IMR-90 (cell line): ENCODE data around the gene MARF1. TPM values are rescaled to one million over a fixed set of nuclear protein-coding genes. Genes with fewer than 3 reads are reported as not detected.

Experiments
- ATAC-seq: fragments of 200-7000 bp; cut with Tn5 transposase; 2 replicates; pipeline ENCODE4 v1.9.1; 2020; ENCODE audit warnings: low read depth, mild to moderate bottlenecking, moderate library complexity
- BruUV-seq: library from RNA; stranded (reverse); fragments of 400-500 nt; replicated peaks from 2 replicates; lab custom pipeline; 2021; lab: Mats Ljungman, UMichigan
- CTCF ChIA-PET: fragments of 300-600 bp; formaldehyde crosslinking; extraction: SDS; loops from one replicate; lab custom pipeline; 2021; ENCODE audit warnings: antibody characterized with exemption; lab: Yijun Ruan, JAX
- POLR2A ChIA-PET: fragments of 300-600 bp; sonication (Branson Sonifier 250); formaldehyde crosslinking; loops from one replicate; lab custom pipeline; 2022; ENCODE audit warnings: antibody characterized with exemption; ENCODE audit not compliant: unreplicated experiment; lab: Charles Lee
- DNase-seq: peaks from one replicate; pipeline ENCODE4 v3.0.0; 2013
- H2AFZ ChIP-seq: replicated peaks from 2 replicates; pipeline ENCODE3; 2013; ENCODE audit warnings: low read length, mild to moderate bottlenecking; ENCODE audit not compliant: poor library complexity
- H2AK5ac ChIP-seq: 2 replicates; pipeline ENCODE4 v1.6.1; 2013; ENCODE audit warnings: low read depth, low read length, inconsistent platforms
- H2AK9ac ChIP-seq: replicated peaks from 2 replicates; pipeline ENCODE3; 2013; ENCODE audit warnings: mild to moderate bottlenecking, low read depth, low read length, moderate library complexity; ENCODE audit not compliant: poor library complexity
- H2BK120ac ChIP-seq: 2 replicates; pipeline ENCODE4 v1.6.1; 2013; ENCODE audit warnings: low read depth, low read length, inconsistent platforms
- H2BK15ac ChIP-seq: 3 replicates; pipeline ENCODE4 v1.6.1; 2013; ENCODE audit warnings: low read depth, low read length, inconsistent platforms
- H2BK20ac ChIP-seq: 2 replicates; pipeline ENCODE4 v1.6.1; 2013; ENCODE audit warnings: low read depth, mild to moderate bottlenecking, inconsistent platforms, low read length, moderate library complexity
- H2BK5ac ChIP-seq: 2 replicates; pipeline ENCODE4 v1.6.1; 2013; ENCODE audit warnings: mild to moderate bottlenecking, low read depth, low read length, inconsistent platforms; ENCODE audit not compliant: poor library complexity, severe bottlenecking
- H3K14ac ChIP-seq: replicated peaks from 2 replicates; pipeline ENCODE4 v1.6.1; 2013; ENCODE audit warnings: low read depth, low read length, inconsistent platforms
- H3K18ac ChIP-seq: 2 replicates; pipeline ENCODE4 v1.6.1; 2013; ENCODE audit warnings: low read depth, low read length, control low read depth
- H3K23ac ChIP-seq: 2 replicates; pipeline ENCODE4 v1.6.1; 2013; ENCODE audit warnings: low read depth, low read length, inconsistent platforms
- H3K27ac ChIP-seq: 2 replicates; pipeline ENCODE4 v1.5.1; 2013; ENCODE audit warnings: mild to moderate bottlenecking, control low read depth, low read length; ENCODE audit not compliant: insufficient read depth
- H3K27me3 ChIP-seq: 2 replicates; pipeline ENCODE4 v1.6.1; 2013; ENCODE audit warnings: low read length; ENCODE audit not compliant: control insufficient read depth, insufficient read depth
- H3K36me3 ChIP-seq: 2 replicates; pipeline ENCODE4 v1.6.1; 2013; ENCODE audit warnings: low read length, mixed read lengths; ENCODE audit not compliant: control insufficient read depth, insufficient read depth
- H3K4ac ChIP-seq: 2 replicates; pipeline ENCODE4 v1.6.1; 2013; ENCODE audit warnings: low read depth, low read length, inconsistent platforms
- H3K4me1 ChIP-seq: 2 replicates; pipeline ENCODE4 v1.6.1; 2013; ENCODE audit warnings: low read length, mixed read lengths; ENCODE audit not compliant: control insufficient read depth, insufficient read depth
- H3K4me2 ChIP-seq: 2 replicates; pipeline ENCODE4 v1.6.1; 2013; ENCODE audit warnings: low read depth, mild to moderate bottlenecking, control low read depth, low read length, moderate library complexity
- H3K4me3 ChIP-seq: 2 replicates; pipeline ENCODE4 v1.5.1; 2013; ENCODE audit warnings: low read depth, mild to moderate bottlenecking, control low read depth, low read length, moderate library complexity; ENCODE audit not compliant: insufficient read depth
- H3K56ac ChIP-seq: 2 replicates; pipeline ENCODE4 v1.6.1; 2013; ENCODE audit warnings: low read length, inconsistent platforms; ENCODE audit not compliant: insufficient read depth; ENCODE audit errors: extremely low read depth
- H3K79me1 ChIP-seq, 2 experiments: 2 replicates each; pipeline ENCODE4 v1.6.1; 2013; ENCODE audit warnings: low read length in 2 of 2, inconsistent platforms in 1 of 2, low read depth in 1 of 2
- H3K9ac ChIP-seq: 2 replicates; pipeline ENCODE4 v1.6.1; 2013; ENCODE audit warnings: low read depth, low read length, control low read depth
- H3K9me1 ChIP-seq: 2 replicates; pipeline ENCODE4 v1.6.1; 2013; ENCODE audit warnings: low read length, inconsistent platforms; ENCODE audit not compliant: insufficient read depth
- H3K9me3 ChIP-seq: 2 replicates; pipeline ENCODE4 v1.6.1; 2013; ENCODE audit warnings: low read length; ENCODE audit not compliant: control insufficient read depth, insufficient read depth
- H4K20me1 ChIP-seq: 2 replicates; pipeline ENCODE4 v1.6.1; 2013; ENCODE audit warnings: low read length, inconsistent platforms; ENCODE audit not compliant: insufficient read depth
- H4K5ac ChIP-seq: 2 replicates; pipeline ENCODE4 v1.6.1; 2013; ENCODE audit warnings: mild to moderate bottlenecking, low read depth, low read length, control low read depth
- H4K8ac ChIP-seq, 2 experiments: 2 replicates each; pipeline ENCODE4 v1.6.1; 2013; ENCODE audit warnings: low read depth in 2 of 2, low read length in 2 of 2, control low read depth in 1 of 2, inconsistent platforms in 1 of 2
- H4K91ac ChIP-seq: 2 replicates; pipeline ENCODE4 v1.6.1; 2013; ENCODE audit warnings: low read depth, low read length, inconsistent platforms; ENCODE audit not compliant: insufficient read depth
- BHLHE40 ChIP-seq: fragments of 150-350 bp; IDR thresholded peaks from 2 replicates; pipeline ENCODE4 v1.6.1; 2016; ENCODE audit warnings: mild to moderate bottlenecking, low read depth, low read length
- FOS ChIP-seq: fragments of 150-350 bp; IDR thresholded peaks from 2 replicates; pipeline ENCODE4 v1.6.1; 2016; ENCODE audit warnings: low read depth, low read length
- MXI1 ChIP-seq: IDR thresholded peaks from 2 replicates; pipeline ENCODE4 v1.6.1; 2012; ENCODE audit warnings: low read depth, mild to moderate bottlenecking, low read length, moderate library complexity, borderline replicate concordance
- RCOR1 ChIP-seq: IDR thresholded peaks from 2 replicates; pipeline ENCODE4 v1.6.1; 2012; ENCODE audit warnings: mild to moderate bottlenecking, low read length, improper control_type of control experiment; ENCODE audit not compliant: insufficient replicate concordance
- RFX5 ChIP-seq: IDR thresholded peaks from 2 replicates; pipeline ENCODE4 v1.8.0; 2012; ENCODE audit warnings: low read depth, mild to moderate bottlenecking, low read length, moderate library complexity
- SMC3 ChIP-seq: fragments of 150-350 bp; IDR thresholded peaks from 2 replicates; pipeline ENCODE4 v1.6.1; 2016; ENCODE audit warnings: low read depth, mild to moderate bottlenecking, antibody characterized with exemption, low read length, moderate library complexity
- WGBS, 2 experiments: methylation state at CpG; one replicate each; pipeline versions ENCODE4 v1.1.5 to v1.1.7; 2013; ENCODE audit warnings: missing lambda C conversion rate in 2 of 2; ENCODE audit not compliant: insufficient read length in 1 of 2; ENCODE audit errors: extremely low coverage in 2 of 2; 5-methylcytosine and 5-hydroxymethylcytosine counted together
- dilution Hi-C: fragments of 300-500 bp; cut with HindIII; formaldehyde crosslinking; loops from one replicate; pipeline ENCODE4 v1.14.3; 2018; ENCODE audit warnings: low sequenced_read_pairs; ENCODE audit not compliant: unreplicated experiment
- in situ Hi-C: fragments of 300-500 bp; cut with MboI; formaldehyde crosslinking; loops from 3 replicates; pipeline ENCODE4 v1.14.3; 2019; ENCODE audit warnings: low sequenced_read_pairs, inconsistent platforms, mixed read lengths
- intact Hi-C: fragments of 100-400 bp; cut with micrococcal nuclease; formaldehyde crosslinking; loops from 2 replicates; pipeline ENCODE4 v1.10.0; 2022
- polyA plus RNA-seq, 3 experiments: library from polyadenylated mRNA; depleted of rRNA; stranded (reverse); fragments of >200 nt; gene quantifications; 2 replicates each; pipeline ENCODE4 v1.2.3, GENCODE V29; 2012; ENCODE audit warnings: low replicate concordance in 1 of 3
- total RNA-seq: library from RNA; depleted of rRNA; stranded (reverse); fragments of >200 nt; gene quantifications from 2 replicates; pipeline ENCODE4 v1.2.3, GENCODE V29; 2012

The MARF1 gene
- total and polyA plus RNA-seq, 2 of the 4 experiments (the other 2 are of a cell fraction), result 9.0 to 12.9 TPM

GRCh38 chr16:15654591-15654990 is 11.6 kb upstream of the MARF1 start:
- Histone ChIP-seq H2BK20ac (no peak overlapping the region), H2AK9ac (no peak overlapping the region), H3K18ac (no peak overlapping the region), H2BK15ac (no peak overlapping the region), H3K4me1 (peaks cover 5% of the 10 kb centered on the region), H3K56ac (no peak overlapping the region), H2BK120ac (no peak overlapping the region), H3K14ac (no peak overlapping the region), H3K27me3 (no peaks in the 10 kb centered on the region), H4K5ac (no peak overlapping the region), H3K4me2 (no peak overlapping the region), H3K9ac (no peak overlapping the region), H3K9me3 (no peaks in the 10 kb centered on the region), H2AFZ (no peak overlapping the region), H3K27ac (no peak overlapping the region), H4K8ac (no peak overlapping the region), H3K9me1 (peaks cover 25% of the 10 kb centered on the region), H4K91ac (no peak overlapping the region), H2BK5ac (no peak overlapping the region), H3K79me1 (peaks cover 47 to 74% of the 10 kb centered on the region in 2 experiments), H2AK5ac (peak overlapping the region; percentile 20; the same call in 1 of the 2 replicates), H3K4ac (no peak overlapping the region), H4K20me1 (peaks cover 58% of the 10 kb centered on the region), H3K23ac (no peak overlapping the region), H3K4me3 (no peak overlapping the region), H3K36me3 (no peaks in the 10 kb centered on the region)
- no TSS peak for BruUV-seq
- no peak for TF ChIP-seq RFX5
- TF ChIP-seq FOS, result no peak
- no peak for TF ChIP-seq BHLHE40
- TF ChIP-seq MXI1, result no peak
- TF ChIP-seq SMC3, result no peak
- TF ChIP-seq RCOR1, result no peak
- dilution Hi-C loops, result no loop called here
- ATAC-seq, result no peak
- 80% methylated on average over 1 of the region's 2 CpGs; no CpG with 5 or more reads in 1 of the 2 experiments for WGBS, 2 experiments
- intact Hi-C loops, result loop anchor here (5.0 kb wide), 1 partner anchor 48 kb away; no protein-coding TSS in a partner anchor
- CTCF ChIA-PET, result interaction anchor here (0.6 kb wide), 1 partner anchor 116 kb away, joined by 4 read pairs; no protein-coding TSS in a partner anchor
- POLR2A ChIA-PET, result no interaction called here
- DNase-seq, result no peak
- in situ Hi-C loops, result no loop called here
